HTERT RPE-1 (cell line): ENCODE results near the gene SNRNP48.

ENCODE experiments used
- in situ Hi-C: fragments of 300-500 bp; cut with MboI; formaldehyde crosslinking; loops from 4 replicates; pipeline ENCODE4 v1.14.3; 2020; ENCODE audit warnings: low sequenced_read_pairs

The SNRNP48 gene

DNA sequence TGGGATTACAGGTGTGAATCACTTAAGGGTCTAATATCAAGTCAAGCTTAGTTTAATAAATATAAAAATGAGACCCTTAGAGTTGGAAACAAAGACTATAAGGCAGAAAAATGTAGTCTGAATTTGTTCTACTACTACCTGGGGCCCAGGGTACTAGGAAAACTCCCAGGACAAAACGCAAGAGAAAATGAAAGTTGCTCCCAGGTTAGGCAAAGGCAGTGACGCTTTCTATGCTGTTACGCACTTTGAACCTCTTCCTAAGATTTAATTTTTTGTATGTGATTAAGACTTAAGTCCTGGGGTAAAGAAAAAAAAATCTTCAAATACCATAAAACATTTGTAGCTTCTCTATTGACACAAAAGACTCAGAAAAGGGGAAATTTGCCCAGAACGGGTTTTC lies 31.2 kb upstream of the SNRNP48 start:
- in situ Hi-C loops = no loop called here

DNA sequence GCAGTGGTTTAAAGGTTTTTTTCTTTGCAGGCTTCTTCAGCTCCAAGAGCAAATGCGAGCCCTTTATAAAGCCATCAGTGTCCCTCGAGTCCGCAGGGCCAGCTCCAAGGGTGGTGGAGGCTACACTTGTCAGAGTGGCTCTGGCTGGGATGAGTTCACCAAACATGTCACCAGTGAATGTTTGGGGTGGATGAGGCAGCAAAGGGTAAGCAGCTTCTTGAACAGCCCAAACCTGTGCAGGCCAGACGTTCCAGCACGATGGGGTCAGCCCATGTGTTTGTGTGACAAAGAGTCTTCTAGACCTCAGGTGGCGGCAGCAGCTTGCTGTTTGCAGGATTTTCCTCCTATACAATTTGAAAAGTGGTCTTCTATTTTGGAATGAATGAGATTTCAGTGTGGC lies 30.8 kb upstream of the SNRNP48 start:
- in situ Hi-C loops = no loop called here

DNA sequence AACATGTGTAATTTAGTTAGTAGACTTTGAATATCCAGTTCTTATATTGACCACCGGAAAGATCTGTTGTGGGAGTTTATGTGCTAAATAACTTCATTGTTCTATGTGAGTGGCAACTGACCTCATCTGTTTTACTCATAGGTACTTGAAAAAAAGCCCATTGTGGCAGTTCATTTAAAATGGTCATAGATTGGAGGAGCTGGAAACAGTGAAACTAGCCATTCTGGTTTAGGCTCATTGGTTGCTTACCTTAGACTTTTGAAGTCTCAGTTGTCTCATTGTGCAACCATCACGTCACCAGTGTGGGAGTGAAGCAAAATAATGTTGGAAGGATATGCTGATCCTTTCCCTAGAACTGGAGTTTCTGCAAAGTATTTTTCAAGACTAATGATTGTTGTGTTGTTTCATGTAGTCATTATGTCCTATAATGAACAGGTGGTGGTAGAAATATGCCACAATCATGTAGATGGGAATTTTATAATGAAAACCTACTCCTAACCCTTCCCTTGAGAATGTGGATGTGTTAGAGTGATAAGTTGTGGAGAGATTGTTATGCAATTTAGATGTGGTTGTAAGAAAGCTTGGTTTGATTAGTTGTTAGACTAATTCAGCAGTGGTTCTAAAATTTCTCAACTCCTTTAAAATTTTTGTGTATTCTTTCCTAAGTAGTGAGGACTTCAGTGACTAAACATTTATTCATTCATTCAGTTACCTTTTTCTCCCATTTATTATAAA lies 30.2 kb upstream of the SNRNP48 start:
- in situ Hi-C loops = no loop called here

DNA sequence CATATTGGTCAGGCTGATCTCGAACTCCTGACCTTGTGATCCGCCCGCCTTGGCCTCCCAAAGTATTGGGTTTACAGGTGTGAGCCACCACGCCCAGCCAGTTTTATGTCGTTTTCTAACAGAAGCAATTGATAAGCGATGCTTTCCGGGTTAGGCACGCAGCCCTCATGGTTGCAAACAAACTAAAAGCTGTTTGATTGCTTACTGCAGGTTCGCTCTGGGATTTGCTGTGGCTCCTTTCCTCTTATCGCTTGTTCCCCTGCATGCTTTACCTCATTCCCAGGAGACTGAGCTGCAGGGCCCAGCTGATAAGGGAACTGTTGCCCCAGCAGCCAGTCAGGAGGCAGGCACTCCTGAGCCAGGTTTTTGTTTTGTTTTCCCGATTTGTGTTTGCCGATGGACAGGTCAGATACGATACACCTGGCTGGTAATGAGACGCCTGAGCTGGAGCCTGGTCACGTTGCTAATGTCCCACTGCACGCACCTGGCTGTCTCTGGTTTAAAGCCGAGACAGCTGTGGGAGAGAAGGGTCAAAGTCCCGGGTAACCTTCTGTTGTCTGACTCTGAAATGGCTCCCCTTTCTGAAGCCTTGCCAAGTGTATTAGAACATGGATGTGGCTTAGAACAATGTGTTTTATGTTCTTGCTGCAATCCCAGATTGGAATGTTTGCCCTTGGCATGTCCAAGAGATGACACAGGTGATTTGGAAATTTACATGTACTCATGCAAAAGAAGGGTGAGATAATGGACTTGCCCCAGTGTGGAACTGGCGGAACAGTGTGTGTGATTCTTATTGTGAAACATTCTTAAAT lies 28.6 kb upstream of the SNRNP48 start:
- in situ Hi-C loops = no loop called here

GRCh38 chr6:7562769-7563168 lies 27.2 kb upstream of the SNRNP48 start:
- in situ Hi-C loops = no loop called here

DNA sequence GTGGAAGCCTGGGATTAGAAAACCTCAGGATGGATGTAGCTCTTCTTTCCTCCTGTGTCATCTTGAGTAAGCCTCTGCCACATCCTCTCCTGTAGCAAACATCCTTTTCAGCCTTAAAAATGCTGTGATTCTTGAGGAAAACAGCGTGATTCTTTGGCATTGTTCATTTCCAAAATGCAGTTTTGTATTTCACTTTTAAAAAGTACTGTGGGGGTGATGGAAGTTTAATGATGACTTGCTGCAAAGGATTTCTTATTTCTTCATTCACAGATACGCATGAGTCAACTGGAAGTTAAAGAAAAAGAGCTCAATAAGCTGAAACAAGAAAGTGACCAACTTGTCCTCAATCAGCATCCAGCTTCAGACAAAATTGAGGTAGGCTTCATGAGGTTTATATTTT lies 23.9 kb upstream of the SNRNP48 start:
- in situ Hi-C loops = no loop called here

- in situ Hi-C loops = no loop called here
These were observed 23.3 kb upstream of the SNRNP48 start for GRCh38 chr6:7566617-7567173.

DNA sequence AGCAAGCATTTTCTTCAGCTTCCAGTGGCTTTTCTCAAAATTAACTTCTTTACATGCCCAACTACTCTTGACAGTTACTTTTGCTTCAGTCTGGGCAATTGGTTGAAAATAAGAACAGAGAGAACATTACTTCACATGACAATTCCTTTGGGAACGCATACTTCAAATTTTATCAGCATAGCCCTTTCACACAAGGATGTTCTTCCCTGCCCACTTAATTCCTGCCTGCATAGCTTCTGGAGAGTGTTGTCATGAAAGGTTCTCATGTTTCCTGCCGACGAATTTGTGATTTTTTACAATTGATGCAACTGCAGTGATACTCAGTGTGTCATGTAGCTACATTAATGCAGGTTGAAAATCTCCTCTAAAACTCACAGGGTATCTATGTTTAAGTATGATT lies 22.0 kb upstream of the SNRNP48 start:
- in situ Hi-C loops = no loop called here

- in situ Hi-C loops = no loop called here
These were observed 20.9 kb upstream of the SNRNP48 start for GRCh38 chr6:7569082-7569481.

DNA sequence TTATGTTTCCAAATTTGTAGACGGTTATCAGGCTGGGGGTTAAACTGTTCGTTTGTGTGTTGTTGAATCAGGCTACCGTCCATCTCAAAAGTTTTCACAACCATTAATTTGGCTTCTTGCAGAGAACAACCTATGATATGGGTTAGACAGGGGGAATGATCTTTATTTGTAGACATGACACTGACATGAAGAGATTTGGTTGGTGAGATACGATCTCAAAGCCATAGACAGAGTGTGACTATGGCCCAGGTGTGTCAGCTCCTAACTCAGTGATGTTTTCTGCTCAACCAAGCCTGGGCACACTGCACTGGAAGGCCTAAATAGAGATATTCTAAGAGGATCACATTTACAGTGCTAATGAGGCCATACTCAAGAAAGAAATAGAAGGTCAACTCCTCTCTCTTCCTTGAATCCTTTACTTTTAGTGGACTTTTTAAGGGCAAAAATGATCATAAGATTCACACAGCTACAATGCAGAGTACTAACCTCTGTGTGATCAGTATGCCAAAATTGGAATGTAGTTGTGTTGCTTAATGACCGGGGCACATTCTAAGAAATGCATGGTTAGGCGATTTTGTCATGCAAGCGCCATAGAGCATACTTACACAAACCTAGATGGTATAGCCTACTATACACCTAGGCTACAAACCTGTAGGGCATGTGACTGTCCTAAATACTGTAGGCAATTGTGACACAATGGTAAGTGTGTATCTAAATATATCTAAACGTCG lies 17.6 kb upstream of the SNRNP48 start:
- in situ Hi-C loops = no loop called here

DNA sequence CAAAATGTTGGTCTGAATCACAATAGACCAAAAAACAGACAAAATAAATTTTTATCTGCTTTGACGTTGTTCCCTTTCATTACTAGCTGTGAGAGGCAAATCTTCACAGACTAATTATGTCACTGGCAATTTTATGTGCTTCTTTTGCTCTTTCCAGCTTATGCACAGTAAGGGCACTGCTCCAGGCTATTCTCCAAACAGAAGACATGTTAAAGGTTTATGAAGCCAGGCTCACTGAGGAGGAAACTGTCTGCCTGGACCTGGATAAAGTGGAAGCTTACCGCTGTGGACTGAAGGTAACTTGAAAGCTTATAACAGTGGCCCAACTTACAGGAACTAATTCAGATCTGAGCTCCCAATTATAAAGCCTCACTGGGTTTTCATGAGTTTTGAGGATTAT lies 15.5 kb upstream of the SNRNP48 start:
- in situ Hi-C loops = no loop called here

GRCh38 chr6:7578516-7578915 lies 11.5 kb upstream of the SNRNP48 start:
- in situ Hi-C loops = no loop called here

DNA sequence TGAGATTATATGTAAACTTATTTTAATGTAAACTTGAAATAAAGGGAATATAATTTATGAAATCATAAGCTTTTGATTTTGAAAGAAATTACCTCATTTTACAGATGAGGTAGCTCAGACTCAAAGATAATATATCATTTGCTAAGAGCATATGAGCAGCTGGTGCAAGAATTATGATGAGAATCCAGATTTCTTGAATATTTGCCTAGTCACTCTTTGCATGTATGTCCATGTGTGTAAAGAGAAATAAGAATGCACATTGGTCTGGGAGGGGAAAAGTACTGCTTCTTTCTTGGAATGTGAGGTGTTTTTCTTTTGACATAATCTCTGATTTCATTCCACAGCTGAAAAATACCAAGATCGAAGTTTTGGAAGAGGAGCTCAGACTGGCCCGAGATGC lies 11.1 kb upstream of the SNRNP48 start:
- in situ Hi-C loops = no loop called here

GRCh38 chr6:7579851-7580250 lies 10.1 kb upstream of the SNRNP48 start:
- in situ Hi-C loops = no loop called here

- in situ Hi-C loops = no loop called here
These were observed 9.5 kb upstream of the SNRNP48 start for GRCh38 chr6:7580537-7580926.

DNA sequence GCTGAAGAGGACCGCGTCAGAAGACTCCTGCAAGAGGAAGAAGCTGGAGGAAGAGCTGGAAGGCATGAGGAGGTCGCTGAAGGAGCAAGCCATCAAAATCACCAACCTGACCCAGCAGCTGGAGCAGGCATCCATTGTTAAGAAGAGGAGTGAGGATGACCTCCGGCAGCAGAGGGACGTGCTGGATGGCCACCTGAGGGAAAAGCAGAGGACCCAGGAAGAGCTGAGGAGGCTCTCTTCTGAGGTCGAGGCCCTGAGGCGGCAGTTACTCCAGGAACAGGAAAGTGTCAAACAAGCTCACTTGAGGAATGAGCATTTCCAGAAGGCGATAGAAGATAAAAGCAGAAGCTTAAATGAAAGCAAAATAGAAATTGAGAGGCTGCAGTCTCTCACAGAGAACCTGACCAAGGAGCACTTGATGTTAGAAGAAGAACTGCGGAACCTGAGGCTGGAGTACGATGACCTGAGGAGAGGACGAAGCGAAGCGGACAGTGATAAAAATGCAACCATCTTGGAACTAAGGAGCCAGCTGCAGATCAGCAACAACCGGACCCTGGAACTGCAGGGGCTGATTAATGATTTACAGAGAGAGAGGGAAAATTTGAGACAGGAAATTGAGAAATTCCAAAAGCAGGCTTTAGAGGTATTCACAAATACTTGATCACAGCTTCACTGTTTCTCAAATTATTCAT lies 8.9 kb upstream of the SNRNP48 start:
- in situ Hi-C loops = no loop called here

DNA sequence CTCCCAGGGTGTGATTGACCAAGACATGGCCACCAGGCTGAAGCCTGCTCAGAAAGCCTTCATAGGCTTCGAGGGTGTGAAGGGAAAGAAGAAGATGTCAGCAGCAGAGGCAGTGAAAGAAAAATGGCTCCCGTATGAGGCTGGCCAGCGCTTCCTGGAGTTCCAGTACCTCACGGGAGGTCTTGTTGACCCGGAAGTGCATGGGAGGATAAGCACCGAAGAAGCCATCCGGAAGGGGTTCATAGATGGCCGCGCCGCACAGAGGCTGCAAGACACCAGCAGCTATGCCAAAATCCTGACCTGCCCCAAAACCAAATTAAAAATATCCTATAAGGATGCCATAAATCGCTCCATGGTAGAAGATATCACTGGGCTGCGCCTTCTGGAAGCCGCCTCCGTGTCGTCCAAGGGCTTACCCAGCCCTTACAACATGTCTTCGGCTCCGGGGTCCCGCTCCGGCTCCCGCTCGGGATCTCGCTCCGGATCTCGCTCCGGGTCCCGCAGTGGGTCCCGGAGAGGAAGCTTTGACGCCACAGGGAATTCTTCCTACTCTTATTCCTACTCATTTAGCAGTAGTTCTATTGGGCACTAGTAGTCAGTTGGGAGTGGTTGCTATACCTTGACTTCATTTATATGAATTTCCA lies 4.6 kb upstream of the SNRNP48 start:
- in situ Hi-C loops = no loop called here

DNA sequence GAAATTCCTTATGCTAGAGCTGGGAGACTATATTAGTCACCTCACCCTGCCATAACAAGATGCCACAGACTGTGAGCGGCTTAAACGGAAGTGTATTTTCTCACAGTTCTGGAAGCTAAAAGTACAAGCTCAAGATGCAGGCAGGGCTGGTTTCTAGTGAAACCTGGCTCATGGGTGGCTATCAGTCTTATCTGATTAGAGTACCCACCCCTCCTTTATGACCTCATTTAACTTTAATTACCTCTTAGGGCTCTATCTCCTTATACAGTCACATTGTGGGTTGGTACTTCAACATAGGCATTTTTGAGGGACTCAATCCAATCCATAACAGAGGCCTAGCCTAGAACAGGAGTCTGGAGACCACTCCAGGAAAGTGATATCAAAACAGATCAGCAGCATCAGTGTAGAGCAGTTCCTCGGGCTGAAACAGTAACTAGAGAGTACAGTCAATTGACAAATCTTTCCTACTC lies 2.3 kb upstream of the SNRNP48 start:
- in situ Hi-C loops = no loop called here

- in situ Hi-C loops = no loop called here
These were observed 1.5 kb upstream of the SNRNP48 start for GRCh38 chr6:7588506-7588905.

DNA sequence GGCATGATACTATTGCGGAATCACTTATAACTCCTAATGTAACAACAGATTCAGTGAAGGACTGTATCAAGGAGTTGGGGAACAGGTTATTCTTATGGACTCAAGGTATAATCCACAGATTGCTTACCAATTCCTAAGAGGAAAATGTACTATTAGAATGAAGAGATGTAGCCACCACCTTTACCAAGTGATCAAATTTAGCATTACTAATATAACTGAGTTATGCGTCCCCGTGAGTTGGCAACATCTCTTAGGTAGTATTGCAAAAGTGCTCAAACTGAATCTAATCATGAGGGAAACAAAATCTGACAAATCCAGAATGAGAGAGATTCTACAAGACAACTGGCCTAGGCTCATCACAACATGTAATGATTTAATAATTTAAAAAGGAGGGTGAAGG lies 777 bp upstream of the SNRNP48 start:
- in situ Hi-C loops = no loop called here
